Testis (tissue), 3 donors: ENCODE measurements around the gene HELT. TPM values are rescaled to one million over a fixed set of nuclear protein-coding genes. Genes with fewer than 3 reads are reported as not detected.

ENCODE experiments used
- DNase-seq: peaks from one replicate; pipeline ENCODE4 v3.0.0-alpha.2; 2019
- H3K27ac ChIP-seq, 2 donors: fragments of 200-600 bp; sonication (generic); one replicate each; pipeline ENCODE4 v1.5.1; 2019
- H3K27me3 ChIP-seq: fragments of 200-600 bp; sonication (generic); one replicate; pipeline ENCODE4 v1.5.1; 2019
- H3K36me3 ChIP-seq: fragments of 200-600 bp; sonication (generic); one replicate; pipeline ENCODE4 v1.5.1; 2017; ENCODE audit warnings: low read depth; ENCODE audit errors: missing control alignments
- H3K4me1 ChIP-seq: fragments of 200-600 bp; sonication (generic); one replicate; pipeline ENCODE4 v1.5.1; 2019
- H3K4me3 ChIP-seq, 2 donors: fragments of 200-600 bp; sonication (generic); one replicate each; pipeline ENCODE4 v1.5.1; 2017 to 2019
- H3K9me3 ChIP-seq: fragments of 200-600 bp; sonication (generic); one replicate; pipeline ENCODE4 v1.5.1; 2017
- POLR2A ChIP-seq: fragments of 450-650 bp; IDR thresholded peaks from one replicate; pipeline ENCODE4 v1.6.1; 2017; ENCODE audit warnings: antibody characterized with exemption, mild to moderate bottlenecking, moderate library complexity
- WGBS, 2 donors: methylation state at CpG; one replicate each; pipeline ENCODE4 v1.1.5; 2018; 5-methylcytosine and 5-hydroxymethylcytosine counted together
- intact Hi-C: fragments of 100-400 bp; cut with DNase I; formaldehyde crosslinking; loops from one replicate; pipeline ENCODE4 v1.15.1; 2023; ENCODE audit warnings: low total_unique reads
- polyA plus RNA-seq: library from polyadenylated mRNA; stranded (reverse); fragments of 350-450 nt; fragmentation: Illumina TruSeq; extraction: RNeasy Lipid Tissue Mini Kit (QIAGEN cat#74804); gene quantifications from one replicate; pipeline ENCODE4 v1.2.3, GENCODE V29; 2014; ENCODE audit warnings: low read depth, low replicate concordance; ENCODE audit not compliant: insufficient read depth
- total RNA-seq, 2 donors: library from RNA; depleted of rRNA; stranded (reverse); fragments of >200 nt; gene quantifications; one replicate each; pipeline ENCODE4 v1.2.3, GENCODE V29; 2016
- TF ChIP-seq, protein P1 (sequence below), 3 experiments: fragments of 450-650 bp in 2 of 3; fragments of 200-600 bp in 1 of 3; sonication (generic) in 1 of 3; IDR thresholded peaks; one replicate each; pipeline ENCODE4 v1.5.1; 2016 to 2019; ENCODE audit warnings: antibody characterized with exemption in 3 of 3, mild to moderate bottlenecking in 2 of 3, moderate library complexity in 1 of 3

Gene HELT
- total and polyA plus RNA-seq, 3 donors from 2014 or later, result not detected

DNA sequence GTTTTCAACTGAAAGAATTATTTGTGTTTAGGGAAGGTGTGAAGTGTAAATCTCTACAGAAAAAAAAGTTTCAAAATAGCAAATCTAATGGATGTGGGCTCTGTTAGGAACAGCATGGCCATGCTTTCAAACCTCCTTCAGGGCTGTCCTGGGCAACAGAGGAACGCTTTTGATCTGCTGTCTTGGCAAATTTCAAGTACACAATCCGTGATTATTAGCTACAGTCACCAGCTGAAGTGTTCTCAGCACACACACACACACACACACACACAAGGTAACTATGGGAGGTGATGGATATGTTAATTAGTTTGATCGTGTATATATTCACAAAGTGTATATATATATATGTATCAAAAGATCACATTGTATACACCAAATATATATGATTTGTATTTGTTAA is 40.5 kb upstream of the HELT start:
- H3K9me3 ChIP-seq, result no peaks in the 10 kb centered on the region
- H3K4me3 ChIP-seq, result no peak overlapping the region
- no peak for DNase-seq
- no peaks in the 10 kb centered on the region for H3K4me1 ChIP-seq
- TF ChIP-seq, protein P1, sequence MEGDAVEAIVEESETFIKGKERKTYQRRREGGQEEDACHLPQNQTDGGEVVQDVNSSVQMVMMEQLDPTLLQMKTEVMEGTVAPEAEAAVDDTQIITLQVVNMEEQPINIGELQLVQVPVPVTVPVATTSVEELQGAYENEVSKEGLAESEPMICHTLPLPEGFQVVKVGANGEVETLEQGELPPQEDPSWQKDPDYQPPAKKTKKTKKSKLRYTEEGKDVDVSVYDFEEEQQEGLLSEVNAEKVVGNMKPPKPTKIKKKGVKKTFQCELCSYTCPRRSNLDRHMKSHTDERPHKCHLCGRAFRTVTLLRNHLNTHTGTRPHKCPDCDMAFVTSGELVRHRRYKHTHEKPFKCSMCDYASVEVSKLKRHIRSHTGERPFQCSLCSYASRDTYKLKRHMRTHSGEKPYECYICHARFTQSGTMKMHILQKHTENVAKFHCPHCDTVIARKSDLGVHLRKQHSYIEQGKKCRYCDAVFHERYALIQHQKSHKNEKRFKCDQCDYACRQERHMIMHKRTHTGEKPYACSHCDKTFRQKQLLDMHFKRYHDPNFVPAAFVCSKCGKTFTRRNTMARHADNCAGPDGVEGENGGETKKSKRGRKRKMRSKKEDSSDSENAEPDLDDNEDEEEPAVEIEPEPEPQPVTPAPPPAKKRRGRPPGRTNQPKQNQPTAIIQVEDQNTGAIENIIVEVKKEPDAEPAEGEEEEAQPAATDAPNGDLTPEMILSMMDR (IDR thresholded peaks at IDR 0.05), result no peak
- TF ChIP-seq POLR2A, result no peak
- H3K36me3 ChIP-seq, result no peaks in the 10 kb centered on the region
- WGBS, 2 donors, result 57 to 59% methylated on average over 3 of the region's 3 CpGs
- no peaks in the 10 kb centered on the region for H3K27me3 ChIP-seq
- intact Hi-C loops, result no loop called here
- no peak overlapping the region for H3K27ac ChIP-seq

DNA sequence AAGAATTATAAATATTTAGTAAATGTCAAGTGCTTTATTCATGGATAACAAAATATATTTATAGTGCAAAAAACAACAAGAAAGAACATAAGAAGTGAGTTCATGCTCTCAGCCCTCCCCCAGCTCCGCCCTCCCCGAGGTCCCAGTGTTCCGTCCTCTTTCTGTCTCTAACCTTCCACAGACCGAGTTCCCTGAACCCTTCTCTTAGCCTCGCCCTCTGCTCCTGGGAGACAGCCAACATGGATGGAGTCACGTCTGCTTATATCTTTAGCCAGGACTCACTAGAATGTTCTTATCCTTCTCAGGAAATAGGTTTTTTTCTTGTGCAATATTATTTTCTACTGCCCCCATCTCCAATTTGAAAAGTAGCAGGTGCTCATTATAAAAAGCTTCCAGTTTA is 40.1 kb upstream of the HELT start:
- no peak for TF ChIP-seq POLR2A
- TF ChIP-seq, protein P1 (IDR thresholded peaks at IDR 0.05), result no peak
- Histone ChIP-seq H3K4me1 (no peaks in the 10 kb centered on the region), H3K27ac (no peak overlapping the region), H3K4me3 (no peak overlapping the region), H3K36me3 (no peaks in the 10 kb centered on the region), H3K27me3 (no peaks in the 10 kb centered on the region), H3K9me3 (no peaks in the 10 kb centered on the region)
- intact Hi-C loops, result no loop called here
- peak; percentile 40 for DNase-seq
- WGBS, 2 donors, result 47 to 54% methylated on average over 6 of the region's 6 CpGs

GRCh38 chr4:184979461-184980124 is 38.7 kb upstream of the HELT start:
- Histone ChIP-seq H3K27ac (no peak overlapping the region), H3K4me1 (peaks cover 7% of the 10 kb centered on the region), H3K9me3 (no peaks in the 10 kb centered on the region), H3K36me3 (no peaks in the 10 kb centered on the region), H3K27me3 (no peaks in the 10 kb centered on the region), H3K4me3 (no peak overlapping the region)
- intact Hi-C loops, result no loop called here
- 81 to 86% methylated on average over 14 to 18 of the region's 18 CpGs for WGBS, 2 donors
- DNase-seq, result no peak
- TF ChIP-seq POLR2A, result no peak
- TF ChIP-seq, protein P1 (IDR thresholded peaks at IDR 0.05), result no peak

DNA sequence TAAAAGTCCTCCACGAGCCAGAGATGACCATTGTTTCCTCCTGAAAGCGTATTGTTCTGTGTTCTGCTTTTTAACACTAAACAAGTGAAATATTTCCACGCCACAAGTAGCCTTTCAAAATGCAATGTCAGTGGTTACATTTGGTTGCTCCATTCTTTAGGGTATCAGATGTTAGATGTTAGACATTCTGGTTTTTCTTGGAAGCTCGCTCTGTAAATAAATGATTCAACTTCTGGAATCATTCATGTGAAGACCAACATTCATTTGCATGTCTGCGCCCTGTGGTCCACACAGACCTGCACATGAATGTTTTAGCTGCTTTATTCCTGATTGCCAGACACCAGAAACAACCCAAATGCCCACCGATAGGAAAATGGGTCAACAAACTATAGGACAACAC is 38.0 kb upstream of the HELT start:
- H3K27me3 ChIP-seq, result no peaks in the 10 kb centered on the region
- intact Hi-C loops, result no loop called here

More for the DNA sequence above, 38.0 kb upstream of the HELT start:
- H3K9me3 ChIP-seq, result no peaks in the 10 kb centered on the region
- no peak for DNase-seq
- TF ChIP-seq, protein P1 (IDR thresholded peaks at IDR 0.05), result no peak
- no peak for TF ChIP-seq POLR2A
- no peaks in the 10 kb centered on the region for H3K36me3 ChIP-seq
- H3K27ac ChIP-seq, result no peak overlapping the region
- 90 to 93% methylated on average over 6 of the region's 6 CpGs for WGBS, 2 donors
- peaks cover 7% of the 10 kb centered on the region for H3K4me1 ChIP-seq
- no peak overlapping the region for H3K4me3 ChIP-seq
